HG03039 (cell line): ENCODE results near the gene AGBL3.
"Not testable (repeated sequence)": the region's sequence is repeated elsewhere in the genome, so short reads cannot be mapped to it uniquely, and the experiment has no call there.

ENCODE experiments used
- ATAC-seq: cut with Tn5 transposase; IDR thresholded peaks from one replicate; pipeline ENCODE4 v1.9.1; 2021; ENCODE audit warnings: mild to moderate bottlenecking, moderate library complexity; ENCODE audit not compliant: unreplicated experiment

AGBL3 gene

DNA sequence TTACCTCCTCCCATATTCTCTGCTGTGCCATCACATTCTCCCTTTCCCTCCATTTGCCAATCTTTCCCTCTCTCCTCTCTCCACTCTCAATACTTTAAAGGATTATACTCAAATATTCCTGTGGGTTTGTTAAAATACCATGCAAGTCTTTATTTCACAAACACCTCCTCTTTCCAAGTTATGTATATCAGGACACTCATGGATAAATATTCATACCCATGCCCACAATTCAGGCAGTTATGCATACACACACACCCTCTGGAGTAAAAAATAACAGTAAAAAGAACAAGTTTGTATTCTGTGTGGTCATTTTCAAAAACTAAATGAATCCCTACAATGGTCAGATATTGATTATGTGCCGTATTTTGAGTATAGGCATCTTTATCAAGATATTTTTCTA, 88.2 kb downstream of the AGBL3 start:
- no peak for ATAC-seq

DNA sequence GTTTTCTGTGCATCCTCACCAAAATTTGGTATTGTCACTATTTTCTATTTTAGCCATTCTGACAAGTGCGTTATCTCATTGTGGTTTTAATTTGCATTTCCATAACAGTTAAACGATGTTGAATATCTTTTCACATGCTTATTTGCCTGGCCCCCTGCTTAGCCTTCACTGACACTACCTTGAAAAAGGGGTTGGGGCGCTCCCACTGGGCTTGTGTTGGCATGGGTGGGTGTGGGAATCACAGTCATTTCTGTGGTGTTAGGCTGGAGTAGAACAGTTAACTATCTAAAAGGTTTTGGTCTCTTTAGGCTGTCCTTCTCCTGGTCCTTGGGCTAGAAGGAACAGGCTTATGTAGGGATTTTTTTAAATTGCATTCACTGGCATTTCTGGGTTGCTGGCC, 89.4 kb downstream of the AGBL3 start:
- ATAC-seq, result no peak

DNA sequence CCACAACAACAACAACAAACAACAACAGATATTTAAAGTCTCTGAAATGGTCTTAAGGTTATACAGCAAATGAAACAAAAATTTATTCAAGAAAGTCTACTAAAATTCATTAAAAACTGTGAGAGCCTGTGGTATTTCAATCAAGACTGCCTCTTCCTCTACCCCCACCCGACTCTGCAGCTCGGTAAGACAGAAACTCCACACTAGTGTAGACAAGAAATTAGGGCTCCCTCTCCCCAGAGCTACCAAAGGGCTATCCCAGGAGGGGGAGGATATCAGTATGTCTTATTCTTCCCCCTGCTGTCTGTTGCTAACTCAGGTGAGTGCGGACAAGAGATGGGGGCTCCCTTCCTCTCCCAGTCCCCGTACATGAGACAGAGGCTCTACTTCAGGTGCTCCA, 90.6 kb downstream of the AGBL3 start:
- ATAC-seq, result no peak

DNA sequence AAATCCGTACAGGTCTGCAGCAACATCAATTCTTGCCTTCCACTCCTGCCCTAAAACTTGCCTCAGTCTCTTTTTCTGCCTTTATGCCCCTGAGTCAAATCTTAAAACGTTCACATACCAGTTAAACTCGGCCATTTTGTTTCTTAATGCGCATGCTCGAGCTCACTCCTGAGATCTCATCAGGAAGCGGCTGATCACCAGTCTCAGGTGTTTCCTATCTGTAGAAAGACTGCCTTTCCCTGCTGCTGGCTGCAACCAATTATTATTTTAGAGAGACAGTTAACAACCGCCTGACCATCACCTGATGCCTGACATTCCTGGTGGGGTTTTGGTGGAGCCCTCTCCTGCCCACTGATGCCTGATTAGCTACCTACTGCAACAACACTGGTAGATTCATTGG, 91.3 kb downstream of the AGBL3 start:
- ATAC-seq, result no peak

DNA sequence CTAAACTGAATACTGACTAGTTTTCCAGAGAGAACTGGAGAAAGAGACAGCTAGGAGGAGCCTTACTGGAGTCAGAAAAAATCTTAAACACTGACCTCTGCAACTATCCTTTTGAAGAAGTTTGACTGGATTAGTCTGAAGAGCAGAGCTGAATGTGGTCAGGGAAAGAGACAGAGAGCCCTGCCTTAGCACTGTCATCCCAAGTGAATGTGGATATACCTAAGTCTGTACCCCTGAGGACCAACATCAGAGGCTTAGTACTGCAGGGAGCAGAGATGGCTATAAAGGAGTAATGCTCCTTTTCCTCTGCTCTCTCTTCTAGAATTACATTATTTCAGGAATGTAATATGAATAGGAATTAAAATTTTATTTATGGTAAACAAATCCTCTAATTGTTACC, 91.7 kb downstream of the AGBL3 start:
- no peak for ATAC-seq

DNA sequence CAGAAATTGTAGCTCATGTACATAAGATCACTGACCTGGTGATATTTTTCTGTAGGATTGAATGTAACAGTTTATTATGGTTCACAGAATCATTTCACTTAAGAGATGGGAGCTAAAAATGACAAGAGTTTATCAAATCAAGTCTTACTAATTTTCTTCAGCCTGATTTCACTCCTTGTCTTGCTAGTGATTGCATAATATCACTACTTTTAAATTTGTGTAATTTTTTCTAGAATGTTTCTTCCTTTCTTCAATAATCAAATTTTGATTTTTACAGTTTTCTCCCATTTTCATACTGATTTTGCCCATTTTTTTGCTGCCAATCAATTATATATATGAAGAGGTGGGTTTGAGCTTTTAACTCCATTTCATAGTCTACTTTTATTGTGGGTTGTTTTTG, 92.8 kb downstream of the AGBL3 start:
- no peak for ATAC-seq

DNA sequence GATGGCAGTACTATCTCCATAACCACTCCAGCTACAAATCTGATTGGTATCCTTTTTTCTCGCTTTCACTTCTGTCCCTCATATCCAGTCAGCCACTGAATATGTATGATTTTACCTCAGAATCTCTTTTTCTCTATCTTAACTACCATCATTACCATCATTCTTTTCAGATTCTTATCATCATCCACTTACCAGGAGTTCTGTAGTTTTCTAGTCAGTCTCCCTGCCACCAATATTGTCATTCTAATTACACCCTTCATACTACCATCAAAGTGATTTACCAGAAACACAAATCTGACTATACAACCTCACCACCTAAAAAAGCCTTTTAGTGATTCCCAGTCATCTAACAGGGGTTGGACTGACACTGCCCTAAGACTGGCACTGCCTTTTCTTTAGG, 96.7 kb downstream of the AGBL3 start:
- ATAC-seq, result no peak

DNA sequence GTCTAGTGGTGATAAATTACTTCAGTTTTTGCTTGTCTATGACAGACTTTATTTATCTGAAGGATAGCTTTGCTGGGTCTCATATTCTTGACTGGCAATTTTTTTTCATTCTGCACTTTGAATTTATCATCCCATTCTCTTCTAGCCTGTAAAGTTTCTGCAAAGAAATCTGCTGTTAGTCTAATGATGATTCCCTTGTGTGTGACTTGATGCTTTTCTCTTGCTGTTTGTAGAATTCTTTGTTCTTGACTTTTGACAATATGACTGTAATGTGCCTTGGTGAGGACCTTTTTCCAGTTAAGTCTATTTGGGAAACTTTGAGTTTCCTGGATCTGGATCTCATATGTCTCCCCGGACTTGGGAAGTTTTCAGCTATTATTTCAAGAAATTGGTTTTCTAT, 102.3 kb downstream of the AGBL3 start:
- no peak for ATAC-seq

DNA sequence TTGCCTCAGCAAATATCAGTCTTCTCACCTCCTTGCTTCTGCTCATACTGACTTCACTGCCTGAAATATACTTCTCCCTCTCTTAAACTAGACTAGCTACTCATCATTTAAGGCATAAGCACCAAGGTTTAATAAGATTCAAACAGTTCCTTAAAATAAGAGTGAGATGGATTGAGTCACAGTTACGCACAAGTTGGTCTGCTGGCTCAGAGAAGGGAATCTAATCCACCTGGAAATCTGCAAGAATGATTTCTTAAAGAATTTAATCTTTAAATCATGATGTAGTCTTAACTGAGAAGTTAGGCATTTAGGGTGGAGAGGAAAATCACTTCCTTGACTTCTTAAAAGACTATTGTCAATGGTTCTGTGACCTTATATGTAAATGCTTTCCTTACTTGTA, 105.4 kb downstream of the AGBL3 start:
- no peak for ATAC-seq

DNA sequence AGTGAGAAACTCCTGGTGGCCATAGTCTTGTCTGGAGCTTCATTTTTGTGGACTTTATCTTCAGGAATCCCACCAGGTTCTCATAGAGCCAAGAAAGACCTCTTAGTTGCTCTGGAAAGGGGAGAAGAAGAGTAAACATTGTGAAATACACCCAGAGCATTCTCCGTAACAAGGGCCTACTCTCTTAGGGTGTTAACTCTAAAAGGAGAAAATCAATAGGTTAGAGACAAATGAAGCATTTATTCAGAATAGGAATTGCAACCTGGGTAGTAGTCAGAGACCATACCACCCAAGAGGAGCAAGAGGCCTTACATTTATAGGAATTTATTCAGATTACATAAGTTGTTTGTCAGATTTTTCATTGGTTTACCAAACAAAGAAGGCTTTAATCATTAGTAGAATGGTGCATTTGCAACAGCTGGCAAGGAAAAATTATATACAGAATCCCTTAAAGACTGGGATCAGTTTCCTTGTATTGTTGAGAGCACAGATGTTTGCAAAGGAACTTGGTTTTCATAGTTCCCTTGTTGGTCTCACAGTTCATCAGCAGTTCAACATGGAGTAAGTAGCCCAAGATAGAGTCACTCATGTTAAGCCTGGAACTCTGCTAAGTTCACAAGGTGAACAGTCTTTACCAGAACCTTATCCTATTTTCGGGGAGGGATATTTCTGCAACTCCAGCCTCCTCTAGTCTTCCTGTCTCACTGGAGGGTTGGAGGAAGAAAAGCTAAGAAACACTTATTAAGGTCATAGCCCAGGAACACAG, 108.3 kb downstream of the AGBL3 start:
- no peak for ATAC-seq

DNA sequence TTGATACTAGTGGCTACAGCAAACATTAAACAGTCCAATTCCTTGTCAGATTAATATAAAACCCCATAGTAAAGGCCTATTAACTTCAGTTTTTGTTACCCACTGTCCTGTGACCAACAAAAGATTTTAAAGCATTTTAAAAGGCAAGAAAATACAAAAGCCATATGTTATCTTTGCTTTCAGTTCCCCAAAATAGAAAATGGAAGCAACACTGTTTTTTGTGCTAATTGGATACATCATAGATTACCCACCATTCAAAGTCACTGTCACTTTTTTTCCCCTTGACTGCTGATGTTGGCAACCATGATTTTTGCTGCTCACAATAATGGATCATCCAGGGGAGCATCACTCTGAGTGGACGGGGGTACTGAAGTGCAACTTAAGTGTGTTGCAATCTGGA, 109.1 kb downstream of the AGBL3 start:
- ATAC-seq, result no peak

DNA sequence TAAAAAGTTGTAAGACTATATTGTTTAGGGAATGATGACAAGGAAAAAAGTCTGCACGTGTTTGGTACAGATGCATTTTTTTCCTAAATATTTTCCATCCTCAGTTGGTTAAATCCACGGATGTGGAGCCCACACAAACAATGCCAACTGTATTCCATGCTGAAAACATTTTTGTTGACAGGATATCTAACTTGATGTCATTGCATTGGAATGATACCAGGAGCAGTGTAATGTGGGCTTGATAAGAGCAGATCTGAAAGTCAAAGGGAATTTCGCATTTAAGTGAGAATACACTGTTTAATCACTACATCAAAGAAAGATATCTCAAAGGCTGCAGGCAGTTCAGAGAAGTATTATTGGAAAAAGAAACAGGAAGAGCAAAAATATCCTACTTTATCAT, 112.1 kb downstream of the AGBL3 start:
- no peak for ATAC-seq

DNA sequence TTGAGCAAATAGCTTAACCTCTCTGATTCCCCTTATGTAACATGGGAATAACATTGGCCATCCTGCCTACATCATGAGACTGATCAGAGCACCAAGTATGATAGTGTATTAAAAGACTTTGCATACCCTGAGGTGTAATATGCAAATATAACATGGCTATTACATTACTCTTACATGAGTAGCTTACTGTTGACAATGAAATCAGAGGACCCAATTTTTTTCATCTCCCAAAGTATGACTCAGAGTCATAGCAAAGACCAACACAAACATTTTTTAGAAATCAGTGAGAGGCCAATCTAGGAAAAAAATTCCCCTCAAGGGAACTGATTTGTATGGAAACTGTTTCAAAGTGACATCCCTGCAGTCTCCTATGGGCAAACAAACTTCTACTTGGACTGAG, 114.5 kb downstream of the AGBL3 start:
- ATAC-seq, result no peak

DNA sequence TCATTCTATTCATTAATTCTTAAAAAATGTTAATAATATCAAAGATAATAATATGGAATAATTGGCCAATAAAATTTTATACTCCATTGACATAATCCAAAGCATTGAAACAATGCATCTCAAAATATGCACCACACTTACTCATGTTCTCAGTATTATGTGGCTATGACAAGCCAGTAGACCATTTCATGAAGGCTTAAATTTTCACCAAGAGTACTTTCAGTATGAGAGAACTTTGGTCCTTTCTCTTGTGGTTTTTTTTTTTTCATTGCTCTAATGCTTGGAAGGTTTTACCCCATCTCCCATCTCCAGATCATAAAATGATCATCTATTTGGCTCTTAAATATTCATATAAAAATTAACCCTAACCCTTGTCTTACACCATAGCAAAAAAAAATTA, 116.1 kb downstream of the AGBL3 start:
- ATAC-seq, result no peak

DNA sequence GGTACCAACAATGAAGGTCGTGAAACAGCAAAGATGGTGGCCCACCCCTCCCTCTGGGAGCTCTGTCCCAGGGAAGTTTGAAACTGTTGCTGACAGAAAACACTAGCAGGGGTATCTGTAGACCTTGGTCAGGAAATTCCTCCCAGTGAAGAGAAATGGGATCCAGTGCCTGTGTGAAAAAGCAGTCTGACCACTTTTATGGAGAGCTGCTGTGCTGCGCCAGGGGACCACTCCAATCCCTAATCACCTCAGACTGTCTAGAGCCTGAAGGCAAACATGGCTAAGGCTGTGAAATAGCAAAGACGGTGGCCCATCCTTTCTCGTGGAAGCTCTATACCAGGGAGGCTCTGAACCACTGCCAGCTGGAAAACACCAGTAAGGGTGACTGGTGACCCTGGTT, 123.3 kb downstream of the AGBL3 start:
- no peak for ATAC-seq

DNA sequence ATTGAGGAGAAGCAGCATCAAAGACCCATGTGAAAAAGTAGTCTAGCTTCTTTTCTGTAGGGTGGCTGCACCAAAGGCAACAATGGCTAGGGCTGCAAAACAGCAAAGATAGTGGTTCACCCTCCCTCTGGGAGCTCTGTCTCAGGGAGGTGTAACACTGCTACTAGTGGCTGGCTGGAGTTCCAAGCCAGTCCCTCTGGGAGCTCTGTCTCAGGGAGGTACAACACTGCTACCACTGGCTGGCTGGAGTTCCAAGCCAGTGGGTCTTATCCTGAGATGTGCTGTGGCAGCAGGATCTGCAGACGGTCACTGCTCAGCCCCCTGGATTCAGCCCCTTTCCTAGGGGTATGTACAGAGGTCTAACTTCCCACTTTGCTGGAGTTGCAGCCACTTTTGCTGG, 123.7 kb downstream of the AGBL3 start:
- ATAC-seq, result no peak

DNA sequence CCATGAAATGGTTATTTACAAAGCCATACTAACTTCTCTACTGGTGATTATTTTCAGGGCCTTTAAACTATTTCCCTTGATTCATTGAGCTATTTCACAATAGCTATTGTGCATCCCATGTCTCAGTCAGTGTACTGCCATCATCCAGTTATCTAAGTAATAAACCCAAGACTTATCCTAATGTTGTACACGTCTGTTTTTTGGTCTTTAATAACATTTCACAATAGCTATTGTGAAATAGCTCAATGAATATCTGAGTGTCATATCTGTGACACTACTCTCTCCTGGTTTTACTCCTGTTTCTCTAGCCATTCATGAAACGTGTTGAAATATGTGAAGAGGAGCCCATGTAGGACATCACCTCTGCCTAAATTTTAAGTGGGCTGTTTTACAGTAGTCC, 125.1 kb downstream of the AGBL3 start:
- ATAC-seq, result no peak

DNA sequence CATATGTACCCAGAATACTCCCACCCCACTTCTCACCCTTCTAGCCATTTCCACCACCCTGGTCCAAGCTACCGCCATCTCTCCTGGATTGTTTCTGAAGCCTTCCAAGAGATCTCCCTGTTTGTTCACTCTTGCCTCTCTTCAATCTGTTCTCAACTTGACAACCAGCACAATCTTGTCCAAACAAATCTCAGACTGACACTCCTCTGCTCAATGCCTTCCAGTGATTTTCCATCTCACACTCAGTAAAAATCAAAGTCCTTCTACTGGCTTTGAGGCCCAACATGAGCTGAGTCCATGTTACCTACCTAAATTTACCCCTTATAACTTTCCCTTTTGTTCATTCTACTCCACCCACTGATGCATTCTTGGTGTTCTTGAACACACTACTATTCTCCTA, 128.3 kb downstream of the AGBL3 start:
- ATAC-seq, result no peak

DNA sequence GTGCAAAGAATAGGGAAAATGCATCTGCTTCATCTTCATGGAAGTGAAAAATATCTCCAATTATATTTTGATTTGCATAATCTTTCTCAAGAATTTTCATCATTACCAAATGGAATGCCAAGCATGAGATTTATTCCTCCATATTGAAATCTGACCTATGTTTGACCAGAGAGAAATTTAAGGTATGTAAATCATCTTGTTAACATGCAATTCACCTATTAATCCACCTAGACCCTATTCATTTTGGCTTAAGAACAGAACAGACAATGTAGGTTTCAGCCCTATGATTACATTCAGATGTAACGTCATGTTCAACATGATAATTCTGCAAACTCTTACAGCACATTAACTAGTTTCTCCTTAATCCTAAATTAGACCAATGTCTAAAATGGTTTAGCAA, 130.8 kb downstream of the AGBL3 start:
- ATAC-seq, result no peak

DNA sequence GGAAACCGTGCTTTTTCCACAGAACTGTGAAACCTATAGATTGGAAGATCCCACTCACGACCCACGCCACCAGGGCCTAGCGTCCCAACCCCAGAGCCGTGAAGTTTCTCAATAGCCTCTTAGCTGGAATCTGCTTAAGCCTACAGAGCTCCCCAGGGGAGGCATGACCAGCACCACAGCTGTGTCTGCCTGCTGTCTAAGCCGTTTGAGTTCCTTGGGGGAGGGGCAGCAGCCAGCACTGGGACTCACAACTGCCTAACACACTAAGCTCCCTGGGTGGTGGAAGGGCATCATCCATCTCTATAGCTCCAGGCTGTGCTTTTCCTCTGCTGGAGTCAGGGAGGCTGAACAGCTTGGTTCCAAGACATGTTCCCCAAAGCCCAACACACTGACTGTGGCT, 135.6 kb downstream of the AGBL3 start:
- no peak for ATAC-seq

DNA sequence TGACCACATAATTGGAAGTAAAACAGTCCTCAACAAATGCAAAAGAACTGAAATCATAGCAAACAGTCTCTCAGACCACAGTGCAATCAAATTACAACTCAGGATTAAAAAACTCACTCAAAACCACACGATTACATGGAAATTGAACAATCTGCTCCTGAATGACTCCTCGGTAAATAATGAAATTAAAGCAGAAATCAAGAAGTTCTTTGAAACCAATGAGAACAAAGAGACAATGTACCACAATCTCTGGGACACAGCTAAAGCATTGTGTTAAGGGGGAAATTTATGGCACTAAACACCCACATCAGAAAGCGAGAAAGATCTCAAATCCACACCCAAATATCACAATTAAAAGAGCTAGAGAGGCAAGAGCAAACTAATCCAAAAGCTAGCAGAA, 138.3 kb downstream of the AGBL3 start:
- not testable (repeated sequence) for ATAC-seq

DNA sequence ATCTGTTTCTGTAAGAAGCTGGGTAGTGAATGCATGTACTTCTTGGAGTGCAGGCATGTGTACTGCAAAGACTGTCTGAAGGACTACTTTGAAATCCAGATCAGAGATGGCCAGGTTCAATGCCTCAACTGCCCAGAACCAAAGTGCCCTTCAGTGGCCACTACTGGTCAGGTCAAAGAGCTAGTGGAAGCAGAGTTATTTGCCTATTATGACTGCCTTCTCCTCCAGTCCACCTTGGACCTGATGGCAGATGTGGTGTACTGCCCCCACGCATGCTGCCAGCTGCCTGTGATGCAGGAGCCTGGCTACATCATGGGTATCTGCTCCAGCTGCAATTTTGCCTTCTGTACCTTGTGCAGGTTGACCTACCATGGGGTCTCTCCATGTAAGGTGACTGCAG, 142.6 kb downstream of the AGBL3 start:
- no peak for ATAC-seq

DNA sequence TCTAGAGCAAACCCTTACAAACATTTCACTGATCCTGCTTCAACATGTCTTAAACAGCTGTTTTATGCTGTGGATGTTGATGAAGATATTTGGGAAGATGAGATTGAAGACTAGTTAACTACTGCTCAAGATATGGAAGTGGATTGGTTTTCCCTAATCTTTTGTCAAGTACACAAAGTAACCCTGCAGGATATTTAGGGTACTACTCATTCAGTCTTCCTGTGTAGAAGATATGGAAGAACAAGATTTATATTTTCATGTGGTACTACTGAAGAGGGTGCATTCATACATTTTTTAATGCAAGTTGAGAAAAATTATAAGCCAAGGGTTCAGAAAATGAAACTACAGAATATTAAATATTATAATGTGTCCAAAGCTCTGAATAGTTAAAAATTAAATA, 143.3 kb downstream of the AGBL3 start:
- no peak for ATAC-seq
